GM12878 (cell line): ENCODE results near the gene STAG1. TPM values are rescaled to one million over a fixed set of nuclear protein-coding genes. Genes with fewer than 3 reads are reported as not detected.
"Not testable (repeated sequence)": the region's sequence is repeated elsewhere in the genome, so short reads cannot be mapped to it uniquely, and the experiment has no call there.

ENCODE experiments used
- ATAC-seq: fragments of 200-7000 bp; cut with Tn5 transposase; 3 replicates; pipeline ENCODE4 v1.9.1; 2020; ENCODE audit warnings: mild to moderate bottlenecking, moderate library complexity
- BruUV-seq: library from RNA; stranded (reverse); fragments of 400-500 nt; replicated peaks from 2 replicates; lab custom pipeline; 2021; lab: Mats Ljungman, UMichigan
- CTCF ChIA-PET: fragments of 300-600 bp; sonication (Branson Sonifier 250); formaldehyde crosslinking; extraction: SDS; loops from one replicate; lab custom pipeline; 2021; ENCODE audit warnings: inconsistent platforms; lab: Yijun Ruan, JAX
- POLR2A ChIA-PET: fragments of 350-600 bp; formaldehyde crosslinking; extraction: SDS; loops from one replicate; lab custom pipeline; 2021; ENCODE audit warnings: inconsistent platforms; lab: Charles Lee
- RAD21 ChIA-PET: fragments of 300-600 bp; sonication (Branson Sonifier 250); formaldehyde crosslinking; loops from one replicate; lab custom pipeline; 2023; ENCODE audit warnings: antibody characterized with exemption; ENCODE audit not compliant: unreplicated experiment; lab: Charles Lee
- SMC1A ChIA-PET: fragments of 300-600 bp; sonication (Branson Sonifier 250); formaldehyde crosslinking; loops from one replicate; lab custom pipeline; 2023; ENCODE audit not compliant: unreplicated experiment, uncharacterized antibody; lab: Charles Lee
- DNase-seq: peaks from one replicate; pipeline ENCODE4 v3.0.0-alpha.2; 2011; ENCODE audit warnings: low read depth, low spot score
- FAIRE-seq: peaks from 3 replicates; lab custom pipeline; 2011; peaks lifted over from hg19 to GRCh38; lab: Jason Lieb, UNC
- H2AFZ ChIP-seq: 2 replicates; pipeline ENCODE4 v1.6.0; 2011; ENCODE audit warnings: low read depth, low read length, control low read depth; ENCODE audit not compliant: control insufficient read depth
- H3K27ac ChIP-seq: 2 replicates; pipeline ENCODE4 v1.5.1; 2011; ENCODE audit warnings: control low read depth; ENCODE audit not compliant: control insufficient read depth, insufficient read depth
- H3K27me3 ChIP-seq, 2 experiments: replicated peaks in 1 of 2; 2 replicates each; pipeline versions ENCODE4 v1.6.0 to v1.6.1; 2011; ENCODE audit warnings: low read length in 1 of 2; ENCODE audit not compliant: control insufficient read depth in 2 of 2, insufficient read depth in 2 of 2
- H3K36me3 ChIP-seq, 2 experiments: 2 replicates each; pipeline ENCODE4 v1.5.1; 2011; ENCODE audit warnings: low read length in 1 of 2; ENCODE audit not compliant: control insufficient read depth in 2 of 2, insufficient read depth in 2 of 2
- H3K4me1 ChIP-seq: 2 replicates; pipeline ENCODE4 v1.6.1; 2011; ENCODE audit warnings: mild to moderate bottlenecking, low read length, moderate library complexity, mixed read lengths; ENCODE audit not compliant: control insufficient read depth, insufficient read depth
- H3K4me2 ChIP-seq: 2 replicates; pipeline ENCODE4 v1.6.0; 2011; ENCODE audit warnings: control low read depth; ENCODE audit not compliant: control insufficient read depth, insufficient read depth
- H3K4me3 ChIP-seq: fragments of 200-600 bp; sonication (generic); 2 replicates; pipeline ENCODE4 v1.5.1; 2016
- H3K79me2 ChIP-seq: 2 replicates; pipeline ENCODE4 v1.6.0; 2011; ENCODE audit warnings: low read length; ENCODE audit not compliant: control insufficient read depth, insufficient read depth
- H3K9ac ChIP-seq: 2 replicates; pipeline ENCODE4 v1.8.0; 2011; ENCODE audit warnings: low read length, control low read depth, mixed read lengths; ENCODE audit not compliant: control insufficient read depth, insufficient read depth
- H3K9me3 ChIP-seq: replicated peaks from 3 replicates; pipeline ENCODE4 v1.5.1; 2011; ENCODE audit warnings: mild to moderate bottlenecking, low read length; ENCODE audit not compliant: control insufficient read depth, insufficient read depth
- H4K20me1 ChIP-seq: 2 replicates; pipeline ENCODE4 v1.6.0; 2011; ENCODE audit not compliant: control insufficient read depth, insufficient read depth
- CEBPZ ChIP-seq: fragments of 150-350 bp; IDR thresholded peaks from 2 replicates; pipeline ENCODE4 v1.6.1; 2016; ENCODE audit warnings: low read depth, low read length
- CREM ChIP-seq: IDR thresholded peaks from 2 replicates; pipeline ENCODE4 v1.6.1; 2014; ENCODE audit warnings: antibody characterized with exemption, low read depth
- IRF4 ChIP-seq: IDR thresholded peaks from 2 replicates; pipeline ENCODE4 v1.6.1; 2011; ENCODE audit warnings: low read depth, low read length
- JUNB ChIP-seq: IDR thresholded peaks from 2 replicates; pipeline ENCODE4 v1.6.1; 2016; ENCODE audit warnings: antibody characterized with exemption, mild to moderate bottlenecking
- KDM1A ChIP-seq: fragments of 200-600 bp; sonication (generic); IDR thresholded peaks from 2 replicates; pipeline ENCODE4 v1.6.1; 2016; ENCODE audit warnings: borderline replicate concordance
- MEF2B ChIP-seq: fragments of 450-650 bp; IDR thresholded peaks from 2 replicates; pipeline ENCODE4 v1.6.1; 2018; ENCODE audit warnings: mild to moderate bottlenecking, moderate library complexity; ENCODE audit not compliant: partially characterized antibody, poor library complexity, severe bottlenecking
- MTA2 ChIP-seq: fragments of 450-650 bp; IDR thresholded peaks from 2 replicates; pipeline ENCODE4 v1.6.1; 2016; ENCODE audit warnings: low read depth, mild to moderate bottlenecking, moderate library complexity
- SREBF2 ChIP-seq: IDR thresholded peaks from 2 replicates; pipeline ENCODE4 v1.6.1; 2012; ENCODE audit warnings: mild to moderate bottlenecking, low read length
- TCF3 ChIP-seq: IDR thresholded peaks from 2 replicates; pipeline ENCODE4 v1.6.1; 2012; ENCODE audit warnings: low read depth, mild to moderate bottlenecking, low read length, borderline replicate concordance; ENCODE audit not compliant: insufficient read depth
- WGBS: methylation state at CpG from one replicate; pipeline ENCODE4 v1.1.6; 2016; ENCODE audit warnings: low lambda C conversion rate; ENCODE audit not compliant: insufficient replicate concordance, insufficient coverage; ENCODE audit errors: missing lambda C conversion rate; 5-methylcytosine and 5-hydroxymethylcytosine counted together
- in situ Hi-C: fragments of 300-500 bp; cut with MboI; formaldehyde crosslinking; loops from 9 replicates; pipeline ENCODE4 v1.14.3; 2018; ENCODE audit warnings: mixed read lengths
- intact Hi-C: fragments of 100-400 bp; cut with micrococcal nuclease; formaldehyde crosslinking; loops from one replicate; pipeline ENCODE4 v1.14.2; 2022; ENCODE audit not compliant: unreplicated experiment
- polyA plus RNA-seq, 11 experiments: library from polyadenylated mRNA; depleted of rRNA in 4 of 11; unstranded in 6 of 11; stranded (reverse) in 5 of 11; fragments of >200 nt; fragmentation: Nextera tagmentation in 4 of 11; fragmentation: Illumina TruSeq in 1 of 11; extraction: Ambion mirVana in 4 of 11; extraction: Trizol in 1 of 11; gene quantifications; 1 replicate in 1 of 11; 2 replicates in 10 of 11; pipeline versions ENCODE4 v1.2.1 to v1.2.3, GENCODE V29; 2011 to 2016; ENCODE audit warnings: inconsistent platforms in 2 of 11, missing spikeins in 2 of 11, low read depth in 1 of 11
- total RNA-seq, 4 experiments: library from RNA; depleted of rRNA in 3 of 4; stranded (reverse); fragments of >200 nt in 3 of 4; fragmentation: Illumina TruSeq in 1 of 4; extraction: Trizol in 1 of 4; gene quantifications; 2 replicates each; pipeline versions ENCODE4 v1.2.1 to v1.2.3, GENCODE V29; 2013 to 2021

Gene STAG1
- total and polyA plus RNA-seq, 10 of the 15 experiments (the other 5 are each of a cell fraction or from before 2014, with no cell fraction given): 4.4 to 30.1 (median 20.2) TPM

- TF ChIP-seq TCF3 (no peak), CREM (no peak)
These were observed 108.0 kb downstream of the STAG1 start (continued) for GRCh38 chr3:136644212-136644611.

- SMC1A ChIA-PET: interaction anchor here (0.7 kb wide), 1 partner anchor 23 kb away, joined by 3 read pairs; no protein-coding TSS in a partner anchor
- H3K9me3 ChIP-seq, H3K4me3 ChIP-seq, H3K36me3 ChIP-seq, ATAC-seq, H3K27me3 ChIP-seq, in situ Hi-C loops, CTCF ChIA-PET, BruUV-seq, RAD21 ChIA-PET, H2AFZ ChIP-seq, H3K4me2 ChIP-seq, DNase-seq, H3K9ac ChIP-seq, FAIRE-seq, intact Hi-C loops, H3K27ac ChIP-seq, POLR2A ChIA-PET, H4K20me1 ChIP-seq: not testable (repeated sequence)
- H3K4me1 ChIP-seq: peaks cover 13% of the 10 kb centered on the region
- peaks cover 15% of the 10 kb centered on the region for H3K79me2 ChIP-seq
- WGBS: 100% methylated on average over 2 of the region's 2 CpGs
These were observed 108.8 kb downstream of the STAG1 start for GRCh38 chr3:136643380-136643779.

GRCh38 chr3:136642711-136643110, 109.5 kb downstream of the STAG1 start:
- TF ChIP-seq MTA2: no peak
- no peak for TF ChIP-seq CEBPZ
- no peak for TF ChIP-seq IRF4
- TF ChIP-seq JUNB: no peak
- no peak for TF ChIP-seq KDM1A
- TF ChIP-seq MEF2B: no peak
- no peak for TF ChIP-seq SREBF2
- TF ChIP-seq, all 136 proteins: peak for 0
- H4K20me1 ChIP-seq: no peaks in the 10 kb centered on the region
- BruUV-seq: no TSS peak
- CTCF ChIA-PET: no interaction called here
- H3K27me3 ChIP-seq: no peaks in the 10 kb centered on the region
- H3K36me3 ChIP-seq: no peaks in the 10 kb centered on the region
- H3K4me1 ChIP-seq: peaks cover 13% of the 10 kb centered on the region
- SMC1A ChIA-PET: interaction anchor here (0.7 kb wide), 1 partner anchor 24 kb away, joined by 3 read pairs; no protein-coding TSS in a partner anchor
- peaks cover 15% of the 10 kb centered on the region for H3K79me2 ChIP-seq
- DNase-seq (no peak), ATAC-seq (no peak), FAIRE-seq (no peak)
- no peak overlapping the region for H2AFZ ChIP-seq
- no peaks in the 10 kb centered on the region; the same call in 2 of the 3 replicates for H3K9me3 ChIP-seq
- no peak overlapping the region for H3K9ac ChIP-seq
- H3K4me3 ChIP-seq: no peak overlapping the region
- in situ Hi-C loops: no loop called here
- RAD21 ChIA-PET: no interaction called here
- no peak overlapping the region for H3K4me2 ChIP-seq
- POLR2A ChIA-PET: no interaction called here
- intact Hi-C loops: no loop called here
- 94% methylated on average over 1 of the region's 1 CpG for WGBS
- H3K27ac ChIP-seq: no peak overlapping the region
